ENCODE results near the gene IFIT3. TPM values are rescaled to one million over a fixed set of nuclear protein-coding genes. Genes with fewer than 3 reads are reported as not detected.

Gene IFIT3
- total RNA-seq, 2 experiments from 2014 or later: 0.17 to 0.35 TPM

DNA sequence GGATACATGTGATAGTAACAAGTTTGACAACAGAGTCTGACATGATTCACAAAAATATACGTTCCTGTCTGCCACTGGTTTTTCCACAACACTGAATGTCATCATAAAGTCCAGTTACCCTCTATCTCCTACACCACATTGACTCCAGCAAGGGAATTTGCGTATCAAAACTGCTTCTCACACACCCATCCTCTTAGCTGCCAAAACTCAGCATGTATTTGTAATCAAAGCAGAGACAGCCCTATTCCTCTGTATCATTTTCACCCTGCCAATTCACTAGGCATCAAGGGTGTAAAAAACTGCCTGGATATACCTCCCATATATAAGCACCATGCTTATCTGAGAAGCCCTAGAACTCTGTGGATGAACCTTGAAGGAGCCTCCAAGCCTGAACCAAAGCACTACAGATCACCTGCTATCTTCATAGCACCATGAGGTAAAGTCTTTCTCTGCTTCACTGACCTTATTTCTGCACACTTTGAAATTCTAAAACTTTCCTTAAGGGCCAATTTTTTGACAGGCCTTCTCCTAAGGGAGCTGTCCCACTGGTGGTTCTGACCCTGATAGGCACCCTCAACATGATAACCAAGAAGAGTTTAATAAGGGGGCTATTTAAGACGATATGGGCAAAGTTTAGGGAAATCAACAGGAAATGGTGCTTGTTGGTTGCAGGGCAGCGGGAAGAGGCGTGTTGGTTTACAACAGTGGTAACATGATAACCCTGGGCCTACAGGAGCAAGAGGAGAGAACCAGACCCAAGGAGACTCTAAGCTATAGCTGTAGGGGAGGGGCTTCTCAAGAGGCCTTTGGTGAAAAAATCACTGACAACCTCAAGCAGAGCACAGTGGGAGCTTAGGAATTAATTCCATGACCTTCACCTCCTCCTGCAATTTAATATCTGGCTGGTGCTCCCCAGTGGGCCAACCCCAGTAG is 50.2 kb downstream of the IFIT3 start, which contains the start of gene IFIT1B:
TSS of gene IFIT1B (plus strand) at position 352 of the 933 bp plus-strand sequence. CDS start at position 432, 80 bp downstream.
- H3K36me3 ChIP-seq (ENCODE audit: insufficient read depth, low read length): no peaks in the 10 kb centered on the region
- H3K4me2 ChIP-seq (ENCODE audit: low read length): no peak within 1 kb of the TSS
- TF ChIP-seq, protein P1, sequence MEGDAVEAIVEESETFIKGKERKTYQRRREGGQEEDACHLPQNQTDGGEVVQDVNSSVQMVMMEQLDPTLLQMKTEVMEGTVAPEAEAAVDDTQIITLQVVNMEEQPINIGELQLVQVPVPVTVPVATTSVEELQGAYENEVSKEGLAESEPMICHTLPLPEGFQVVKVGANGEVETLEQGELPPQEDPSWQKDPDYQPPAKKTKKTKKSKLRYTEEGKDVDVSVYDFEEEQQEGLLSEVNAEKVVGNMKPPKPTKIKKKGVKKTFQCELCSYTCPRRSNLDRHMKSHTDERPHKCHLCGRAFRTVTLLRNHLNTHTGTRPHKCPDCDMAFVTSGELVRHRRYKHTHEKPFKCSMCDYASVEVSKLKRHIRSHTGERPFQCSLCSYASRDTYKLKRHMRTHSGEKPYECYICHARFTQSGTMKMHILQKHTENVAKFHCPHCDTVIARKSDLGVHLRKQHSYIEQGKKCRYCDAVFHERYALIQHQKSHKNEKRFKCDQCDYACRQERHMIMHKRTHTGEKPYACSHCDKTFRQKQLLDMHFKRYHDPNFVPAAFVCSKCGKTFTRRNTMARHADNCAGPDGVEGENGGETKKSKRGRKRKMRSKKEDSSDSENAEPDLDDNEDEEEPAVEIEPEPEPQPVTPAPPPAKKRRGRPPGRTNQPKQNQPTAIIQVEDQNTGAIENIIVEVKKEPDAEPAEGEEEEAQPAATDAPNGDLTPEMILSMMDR (conservative IDR thresholded peaks at IDR 0.05; ENCODE audit: low read length): no peak
- TF ChIP-seq EZH2phosphoT487 (IDR thresholded peaks at IDR 0.05; ENCODE audit: borderline replicate concordance, low read depth, low read length): no peak
- H2AFZ ChIP-seq (ENCODE audit: low read length): no peak within 1 kb of the TSS
- no peaks in the 10 kb centered on the region for H4K20me1 ChIP-seq (ENCODE audit: insufficient read depth, low read length)
- H3K9me2 ChIP-seq (ENCODE audit: insufficient read depth, low read length): no peaks in the 10 kb centered on the region
- H3K9me3 ChIP-seq (ENCODE audit: low read length): no peaks in the 10 kb centered on the region
- intact Hi-C loops (cut with micrococcal nuclease; ENCODE audit: unreplicated experiment): no loop called here
- ChIA-PET POLR2A (interaction anchor here (1.2 to 1.4 kb wide), 2 partner anchors 9 to 11 kb away, joined by 3 to 5 read pairs; no protein-coding TSS in a partner anchor), CTCF (ENCODE audit: unreplicated experiment) (no interaction called here)
- no peak for DNase-seq (ENCODE audit: low spot score)
- no TSS peak for BruUV-seq (replicated peaks)
- no peaks in the 10 kb centered on the region for H3K4me1 ChIP-seq (ENCODE audit: insufficient read depth, low read length, poor library complexity, severe bottlenecking)
- H3K4me3 ChIP-seq (ENCODE audit: low read depth, low read length, poor library complexity, severe bottlenecking): no peak within 1 kb of the TSS
- H3K27ac ChIP-seq (ENCODE audit: low read depth, low read length, poor library complexity, severe bottlenecking): no peak within 1 kb of the TSS
- H3K79me2 ChIP-seq (ENCODE audit: insufficient read depth, low read depth, low read length): no peaks in the 10 kb centered on the region

DNA sequence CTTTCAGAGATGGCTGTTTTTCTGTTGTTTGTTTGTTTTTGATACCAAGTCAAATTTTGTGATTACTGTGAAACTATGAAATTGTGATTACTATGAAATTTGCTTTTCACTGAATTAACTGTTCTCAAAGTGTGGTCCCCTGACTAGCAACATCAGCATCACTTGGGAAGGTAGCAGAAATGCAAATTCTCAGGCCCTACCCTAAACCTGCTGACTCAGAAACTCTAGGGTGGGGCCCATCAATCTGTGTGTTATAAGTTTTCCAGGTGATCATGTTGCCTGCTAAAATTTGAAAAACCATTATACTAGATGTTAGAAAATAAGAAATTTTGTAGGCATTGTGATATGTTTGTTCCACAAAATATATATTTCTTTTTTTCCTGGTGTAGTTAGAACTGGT is 51.3 kb downstream of the IFIT3 start:
- Histone ChIP-seq H2AFZ (ENCODE audit: low read length) (no peak overlapping the region), H3K9me3 (ENCODE audit: low read length) (no peaks in the 10 kb centered on the region), H3K27ac (ENCODE audit: low read depth, low read length, poor library complexity, severe bottlenecking) (no peak overlapping the region), H3K4me1 (ENCODE audit: insufficient read depth, low read length, poor library complexity, severe bottlenecking) (no peaks in the 10 kb centered on the region), H3K4me3 (ENCODE audit: low read depth, low read length, poor library complexity, severe bottlenecking) (no peak overlapping the region), H3K4me2 (ENCODE audit: low read length) (no peak overlapping the region), H3K36me3 (ENCODE audit: insufficient read depth, low read length) (no peaks in the 10 kb centered on the region), H4K20me1 (ENCODE audit: insufficient read depth, low read length) (no peaks in the 10 kb centered on the region), H3K79me2 (ENCODE audit: insufficient read depth, low read depth, low read length) (no peaks in the 10 kb centered on the region), H3K9me2 (ENCODE audit: insufficient read depth, low read length) (no peaks in the 10 kb centered on the region)
- no peak for DNase-seq (ENCODE audit: low spot score)
- BruUV-seq (replicated peaks): no TSS peak
- POLR2A ChIA-PET: interaction anchor here (1.2 kb wide), 1 partner anchor 10 kb away, joined by 3 read pairs; no protein-coding TSS in a partner anchor
- TF ChIP-seq EZH2phosphoT487 (IDR thresholded peaks at IDR 0.05; ENCODE audit: borderline replicate concordance, low read depth, low read length): no peak
- TF ChIP-seq, protein P1 (conservative IDR thresholded peaks at IDR 0.05; ENCODE audit: low read length): no peak
- CTCF ChIA-PET (ENCODE audit: unreplicated experiment): no interaction called here
- intact Hi-C loops (cut with micrococcal nuclease; ENCODE audit: unreplicated experiment): no loop called here

DNA sequence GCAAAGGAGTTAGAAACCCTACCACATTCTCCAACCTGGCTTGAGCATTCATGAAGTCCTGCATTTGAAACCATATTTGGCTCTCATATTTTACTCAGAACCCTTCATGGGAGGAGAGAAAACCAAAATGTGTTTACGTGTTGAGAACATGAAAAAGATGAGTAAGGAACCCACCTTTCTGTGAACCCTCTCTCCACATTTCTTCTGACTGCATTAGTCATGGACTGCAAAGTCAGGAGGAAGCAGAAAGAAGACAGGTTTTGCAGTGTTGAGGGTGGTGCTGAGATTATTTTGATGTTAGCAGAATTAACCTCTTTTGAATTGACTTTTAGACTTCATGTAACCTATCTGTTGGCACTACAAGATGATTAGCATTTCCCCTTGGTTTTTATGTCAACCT is 55.0 kb downstream of the IFIT3 start:
- Histone ChIP-seq H3K36me3 (ENCODE audit: insufficient read depth, low read length) (no peaks in the 10 kb centered on the region), H4K20me1 (ENCODE audit: insufficient read depth, low read length) (no peaks in the 10 kb centered on the region), H3K79me2 (ENCODE audit: insufficient read depth, low read depth, low read length) (no peaks in the 10 kb centered on the region), H3K4me1 (ENCODE audit: insufficient read depth, low read length, poor library complexity, severe bottlenecking) (no peaks in the 10 kb centered on the region), H3K4me3 (ENCODE audit: low read depth, low read length, poor library complexity, severe bottlenecking) (no peak overlapping the region), H3K9me3 (ENCODE audit: low read length) (no peaks in the 10 kb centered on the region), H3K9me2 (ENCODE audit: insufficient read depth, low read length) (no peaks in the 10 kb centered on the region), H3K4me2 (ENCODE audit: low read length) (no peak overlapping the region), H3K27ac (ENCODE audit: low read depth, low read length, poor library complexity, severe bottlenecking) (no peak overlapping the region), H2AFZ (ENCODE audit: low read length) (no peak overlapping the region)
- CTCF ChIA-PET (ENCODE audit: unreplicated experiment): no interaction called here
- DNase-seq (ENCODE audit: low spot score): no peak
- TF ChIP-seq EZH2phosphoT487 (IDR thresholded peaks at IDR 0.05; ENCODE audit: borderline replicate concordance, low read depth, low read length): no peak
- TF ChIP-seq, protein P1 (conservative IDR thresholded peaks at IDR 0.05; ENCODE audit: low read length): no peak
- intact Hi-C loops (cut with micrococcal nuclease; ENCODE audit: unreplicated experiment): no loop called here
- POLR2A ChIA-PET: interaction anchor here (0.8 kb wide), 1 partner anchor 417 kb away, joined by 3 read pairs; no protein-coding TSS in a partner anchor
- no TSS peak for BruUV-seq (replicated peaks)
